Heart left ventricle (tissue), 13 donors: ENCODE results near the gene DYSF.

Experiments
- CTCF ChIP-seq, 12 donors: fragments of 200-600 bp; sonication (generic) in 4 of 12; IDR thresholded peaks; one replicate each; pipeline versions ENCODE4 v1.5.0 to v1.8.0; 2018 to 2022; ENCODE audit warnings: antibody characterized with exemption in 12 of 12, mild to moderate bottlenecking in 5 of 12
- POLR2A ChIP-seq, 2 donors: fragments of 450-650 bp; IDR thresholded peaks; one replicate each; pipeline ENCODE4 v1.6.1; 2017; ENCODE audit warnings: antibody characterized with exemption in 2 of 2, mild to moderate bottlenecking in 2 of 2, moderate library complexity in 2 of 2
- donor health status: ischemic (EF 13 %, LVEDD 7.1; RV severe dilation, severe dysfunction).
- donor health status: DM: no; HTN: yes; CAD: no.
- donor health status: DM: no; HTN: no; CAD: no.
- donor health status: ischemic (EF 25% LVEDD 6.9; RV normal size, moderate dysfunction).
- donor health status: ischemic (EF 25% LVEDD 5.7; RV mildly dilated, moderate dysfunction).
- donor health status: ischemic (EF 35%, LVEDD 5.7; RV mildly dilated, moderate dysfunction).
- donor health status: nonischemic (EF 11% LVEDD 7.7; RV severe dilation, severe dysfunction).
- donor health status: DM: yes; HTN: yes; CAD: no.
- donor health status: PGD.
- donor health status: ischemic (EF 29% LVEDD 5.4; RV normal size, mild dysfunction).
- donor health status: nonischemic (EF 23%, LVEDD 6.1; RV moderate dilation, normal function).

DNA sequence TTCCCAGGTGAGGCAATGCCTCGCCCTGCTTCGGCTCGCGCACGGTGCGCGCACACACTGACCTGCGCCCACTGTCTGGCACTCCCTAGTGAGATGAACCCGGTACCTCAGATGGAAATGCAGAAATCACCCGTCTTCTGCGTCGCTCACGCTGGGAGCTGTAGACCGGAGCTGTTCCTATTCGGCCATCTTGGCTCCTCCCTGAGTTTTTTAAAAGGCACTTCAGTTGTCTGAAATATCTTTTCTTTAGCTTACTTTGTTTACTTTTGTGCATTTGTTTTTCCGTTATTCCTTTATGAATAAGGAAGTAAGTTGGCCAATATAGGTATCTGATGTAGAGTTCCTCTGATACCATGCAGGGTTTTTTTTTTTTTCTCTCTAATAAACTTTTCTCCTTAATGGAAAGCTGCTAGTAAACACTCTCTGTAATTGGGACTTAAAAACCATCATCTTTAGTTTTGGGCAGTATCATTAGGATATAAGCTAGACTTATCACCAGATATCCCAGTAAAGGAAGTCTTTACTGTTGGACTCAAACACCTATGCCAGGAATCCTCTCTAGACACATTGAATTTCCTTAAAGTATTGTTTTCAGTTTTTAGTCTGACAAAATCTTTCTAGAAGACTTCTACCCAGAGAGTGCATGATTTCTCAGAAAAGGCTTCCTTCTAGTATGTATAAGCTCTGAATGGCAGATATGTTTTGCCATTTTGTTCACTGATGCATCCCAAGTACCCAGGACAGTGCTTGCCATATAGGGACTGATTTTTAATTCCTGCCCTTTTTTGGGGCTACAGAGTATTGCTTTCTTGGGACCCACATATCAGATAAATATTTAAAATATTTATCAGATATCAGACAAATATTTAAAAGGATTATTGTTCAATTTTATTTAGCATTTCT is 35.8 kb upstream of the DYSF start:
- TF ChIP-seq POLR2A (IDR thresholded peaks at IDR 0.05) (no peak), CTCF (IDR thresholded peaks at IDR 0.05) (no peak)
